Measurements from ENCODE around the gene ING2. TPM values are rescaled to one million over a fixed set of nuclear protein-coding genes. Genes with fewer than 3 reads are reported as not detected.

The ING2 gene
- total and polyA plus RNA-seq, 7 donors: 6.3 to 35.1 (median 13.6) TPM

- intact Hi-C loops (cut with DNase I): no loop called here
- no peaks in the 10 kb centered on the region for H3K27me3 ChIP-seq (ENCODE audit: insufficient read depth in 3 of 3, low read length in 2 of 3)
- 83 to 89% (median 87%) methylated on average over 6 of the region's 6 CpGs for WGBS, 3 donors
- no peak for TF ChIP-seq CTCF (IDR thresholded peaks at IDR 0.05)
- H3K9me3 ChIP-seq: no peaks in the 10 kb centered on the region
- H3K4me3 ChIP-seq: no peak overlapping the region
- H3K4me1 ChIP-seq: no peaks in the 10 kb centered on the region
- no peak for DNase-seq
- peaks cover 2 to 19% of the 10 kb centered on the region in 2 donors for H3K36me3 ChIP-seq (ENCODE audit: insufficient read depth in 1 of 2, low read depth in 1 of 2)
- H3K27ac ChIP-seq: no peak overlapping the region
- no peak for ATAC-seq
These were observed 10.6 kb downstream of the ING2 start for GRCh38 chr4:183515411-183515810.

GRCh38 chr4:183517194-183517593 is 12.3 kb downstream of the ING2 start:
- TF ChIP-seq CTCF (IDR thresholded peaks at IDR 0.05): no peak
- Histone ChIP-seq H3K9me3 (no peaks in the 10 kb centered on the region), H3K36me3 (ENCODE audit: insufficient read depth in 1 of 2, low read depth in 1 of 2) (peaks cover 0 to 2% of the 10 kb centered on the region in 2 donors), H3K27me3 (ENCODE audit: insufficient read depth in 3 of 3, low read length in 2 of 3) (no peaks in the 10 kb centered on the region), H3K4me1 (no peaks in the 10 kb centered on the region), H3K27ac (no peak overlapping the region), H3K4me3 (no peak overlapping the region)
- DNase-seq: no peak
- WGBS, 3 donors: 61 to 77% (median 66%) methylated on average over 2 of the region's 2 CpGs
- intact Hi-C loops (cut with DNase I): no loop called here
- no peak for ATAC-seq

GRCh38 chr4:183517781-183518180 is 12.9 kb downstream of the ING2 start:
- intact Hi-C loops (cut with DNase I): no loop called here
- H3K27me3 ChIP-seq (ENCODE audit: insufficient read depth in 3 of 3, low read length in 2 of 3): no peaks in the 10 kb centered on the region
- WGBS, 3 donors: 71 to 78% (median 78%) methylated on average over 3 of the region's 3 CpGs
- DNase-seq: no peak
- no peak overlapping the region for H3K4me3 ChIP-seq
- no peak for ATAC-seq
- no peaks in the 10 kb centered on the region for H3K36me3 ChIP-seq (ENCODE audit: insufficient read depth in 1 of 2, low read depth in 1 of 2)
- H3K27ac ChIP-seq: no peak overlapping the region
- H3K9me3 ChIP-seq: no peaks in the 10 kb centered on the region
- TF ChIP-seq CTCF (IDR thresholded peaks at IDR 0.05): no peak
- no peaks in the 10 kb centered on the region for H3K4me1 ChIP-seq

- no peak for TF ChIP-seq CTCF (IDR thresholded peaks at IDR 0.05)
- no peaks in the 10 kb centered on the region for H3K9me3 ChIP-seq
- no peak overlapping the region for H3K27ac ChIP-seq
- no peaks in the 10 kb centered on the region for H3K4me1 ChIP-seq
- DNase-seq (no peak), ATAC-seq (peak in 2 of 4 donors; percentile 69 to 92)
- WGBS, 3 donors: 25 to 37% (median 36%) methylated on average over 4 of the region's 4 CpGs
- H3K27me3 ChIP-seq (ENCODE audit: insufficient read depth in 3 of 3, low read length in 2 of 3): no peaks in the 10 kb centered on the region
- H3K4me3 ChIP-seq: no peak overlapping the region
- H3K36me3 ChIP-seq (ENCODE audit: insufficient read depth in 1 of 2, low read depth in 1 of 2): no peaks in the 10 kb centered on the region
- intact Hi-C loops (cut with DNase I): no loop called here
These were observed 18.0 kb downstream of the ING2 start for GRCh38 chr4:183522821-183523220.

GRCh38 chr4:183527326-183527725 is 22.5 kb downstream of the ING2 start:
- Histone ChIP-seq H3K27ac (no peak overlapping the region), H3K4me3 (no peak overlapping the region), H3K4me1 (no peaks in the 10 kb centered on the region), H3K9me3 (no peaks in the 10 kb centered on the region), H3K36me3 (ENCODE audit: insufficient read depth in 1 of 2, low read depth in 1 of 2) (no peaks in the 10 kb centered on the region), H3K27me3 (ENCODE audit: insufficient read depth in 3 of 3, low read length in 2 of 3) (no peaks in the 10 kb centered on the region)
- TF ChIP-seq CTCF (IDR thresholded peaks at IDR 0.05): no peak
- 48 to 68% (median 49%) methylated on average over 2 of the region's 2 CpGs for WGBS, 3 donors
- DNase-seq (no peak), ATAC-seq (no peak)
- intact Hi-C loops (cut with DNase I): no loop called here

All from psoas muscle (tissue), 8 donors.